GM12891 (cell line): ENCODE measurements around the gene HMGB3.

Experiments used
- PAX5 ChIP-seq: IDR thresholded peaks from 2 replicates; pipeline ENCODE4 v1.6.1; 2011; ENCODE audit warnings: low read length, moderate library complexity, mild to moderate bottlenecking; ENCODE audit not compliant: insufficient read depth, severe bottlenecking
- POLR2AphosphoS5 ChIP-seq: IDR thresholded peaks from 2 replicates; pipeline ENCODE4 v1.6.1; 2011; ENCODE audit warnings: low read depth, low read length, control low read depth
- TAF1 ChIP-seq: IDR thresholded peaks from 2 replicates; pipeline ENCODE4 v1.6.1; 2011; ENCODE audit warnings: low read depth, low read length, control low read depth

GRCh38 chrX:151004085-151004484, 20.9 kb downstream of the HMGB3 start:
- TF ChIP-seq POLR2AphosphoS5, result no peak
- no peak for TF ChIP-seq TAF1
- no peak for TF ChIP-seq PAX5
